ENCODE data around the gene MYOZ3.

MYOZ3 gene

DNA sequence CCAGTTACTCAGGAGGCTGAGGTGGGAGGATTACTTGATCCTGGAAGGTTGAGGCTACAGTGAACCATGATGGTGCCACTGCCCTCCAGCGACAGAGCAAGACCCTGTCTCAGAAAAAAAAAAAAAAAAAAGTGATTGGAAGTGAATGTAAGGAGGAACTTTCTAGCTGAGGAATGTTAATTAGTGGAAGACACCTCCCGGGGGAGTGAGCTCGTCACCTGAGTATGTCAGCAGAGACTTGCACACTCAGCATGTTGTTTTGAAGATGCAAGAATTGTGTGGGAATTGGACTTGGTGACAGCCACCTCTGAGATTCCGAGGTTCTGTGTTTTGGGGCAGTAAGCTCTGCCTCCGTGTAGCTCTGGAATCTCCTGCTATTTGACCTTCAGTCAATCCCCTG is 17.0 kb upstream of the MYOZ3 start:
- DNase-seq: no peak

GRCh38 chr5:150644514-150644913 is 16.5 kb upstream of the MYOZ3 start:
- DNase-seq: no peak

DNA sequence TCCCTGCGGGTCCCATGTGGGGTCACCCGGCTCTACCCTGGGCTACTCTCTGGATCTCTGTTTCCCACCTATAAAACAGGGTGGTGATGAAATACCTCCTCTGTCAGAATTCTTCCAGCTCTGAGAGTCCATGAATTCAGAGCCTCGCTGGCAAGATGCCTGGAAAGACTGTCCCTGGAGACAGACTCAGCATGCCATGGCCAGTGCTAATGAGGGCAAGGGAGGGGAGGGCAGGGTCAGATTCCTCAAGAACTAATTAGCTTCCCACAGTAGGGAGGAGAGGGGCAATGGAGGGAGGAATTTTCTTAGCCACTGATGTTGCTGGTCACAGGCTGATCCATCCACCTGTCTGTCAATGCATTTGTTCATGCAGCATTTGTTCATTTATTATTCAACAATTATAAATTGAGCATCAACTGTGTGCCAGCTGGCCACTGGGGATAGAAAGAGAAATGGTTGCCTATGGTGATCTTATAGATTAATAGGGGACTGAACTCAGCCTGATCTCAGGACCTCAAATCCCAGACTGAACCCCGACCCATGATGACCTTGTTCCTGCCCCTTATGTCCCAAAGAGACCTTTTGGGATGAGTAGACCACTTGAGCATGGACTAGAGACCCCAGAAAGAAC is 15.9 kb upstream of the MYOZ3 start:
- no peak for DNase-seq

- no peak for DNase-seq
Observed at GRCh38 chr5:150647275-150648251, 13.5 kb upstream of the MYOZ3 start.

- no peak for DNase-seq
Observed at GRCh38 chr5:150648294-150649107, 12.6 kb upstream of the MYOZ3 start.

GRCh38 chr5:150649108-150650020 is 11.7 kb upstream of the MYOZ3 start:
- DNase-seq: no peak

DNA sequence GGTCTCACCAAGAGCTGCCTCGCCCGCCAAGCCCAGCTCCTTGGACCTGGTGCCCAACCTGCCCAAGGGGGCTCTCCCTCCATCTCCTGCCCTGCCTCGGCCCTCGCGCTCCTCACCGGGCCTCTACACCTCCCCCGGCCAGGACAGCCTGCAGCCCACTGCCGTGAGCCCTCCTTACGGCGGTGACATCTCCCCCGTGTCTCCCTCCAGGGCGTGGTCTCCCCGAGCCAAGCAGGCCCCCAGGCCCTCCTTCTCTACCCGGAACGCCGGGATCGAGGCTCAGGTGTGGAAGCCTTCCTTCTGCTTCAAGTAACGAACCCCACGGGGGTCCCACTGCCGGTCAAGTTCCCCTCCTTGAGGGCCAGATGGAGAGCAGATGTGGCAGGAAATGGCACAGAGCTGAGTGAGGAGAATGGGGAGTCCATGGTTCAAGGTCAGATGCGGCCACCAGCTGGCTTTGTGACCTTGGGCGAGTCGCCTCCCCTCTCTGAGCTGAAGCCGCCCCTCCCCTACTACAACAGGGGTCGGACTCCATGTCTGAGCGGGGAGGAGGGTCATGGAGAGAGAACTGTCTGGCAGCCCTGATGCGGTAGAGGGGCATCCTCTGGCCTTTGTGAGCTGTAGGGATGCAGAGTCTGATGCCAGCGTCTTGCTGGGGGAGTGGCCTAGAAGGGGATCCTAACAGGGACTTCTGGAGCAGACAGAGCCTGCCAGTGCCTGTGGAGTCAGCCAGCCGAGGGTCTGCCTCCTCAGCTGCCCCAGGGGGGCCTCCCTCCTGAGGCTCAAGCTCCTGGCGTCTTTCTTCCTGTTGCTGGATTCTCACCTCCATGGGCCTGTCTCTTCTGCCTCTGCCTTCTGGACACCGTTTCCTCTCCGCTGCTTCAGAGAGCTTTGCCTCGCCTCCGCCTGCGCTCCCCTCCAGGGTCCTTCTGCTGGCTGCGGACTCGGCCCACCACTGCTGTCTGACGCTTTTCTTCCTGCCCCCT is 10.7 kb upstream of the MYOZ3 start:
- DNase-seq: no peak

DNA sequence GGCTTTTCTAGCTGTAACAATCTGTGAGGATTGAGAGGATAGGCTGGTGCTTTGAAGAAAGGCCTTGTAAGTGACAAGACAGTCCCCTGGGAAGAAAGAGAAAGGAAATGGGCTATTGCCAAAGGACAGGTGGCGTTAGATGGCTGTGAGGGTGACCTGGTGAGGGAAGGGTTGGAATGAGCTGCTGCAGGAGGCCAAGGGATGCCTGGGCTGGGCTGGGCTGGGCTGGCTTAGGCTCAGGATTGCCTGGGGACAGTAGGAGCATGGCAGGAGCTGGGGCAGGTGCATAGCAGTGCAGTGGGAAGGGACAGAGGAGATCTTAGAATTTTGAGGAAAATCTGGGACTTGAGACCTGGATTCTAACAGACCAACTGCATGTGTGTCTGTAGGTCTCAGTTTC is 9.7 kb upstream of the MYOZ3 start:
- DNase-seq: no peak

DNA sequence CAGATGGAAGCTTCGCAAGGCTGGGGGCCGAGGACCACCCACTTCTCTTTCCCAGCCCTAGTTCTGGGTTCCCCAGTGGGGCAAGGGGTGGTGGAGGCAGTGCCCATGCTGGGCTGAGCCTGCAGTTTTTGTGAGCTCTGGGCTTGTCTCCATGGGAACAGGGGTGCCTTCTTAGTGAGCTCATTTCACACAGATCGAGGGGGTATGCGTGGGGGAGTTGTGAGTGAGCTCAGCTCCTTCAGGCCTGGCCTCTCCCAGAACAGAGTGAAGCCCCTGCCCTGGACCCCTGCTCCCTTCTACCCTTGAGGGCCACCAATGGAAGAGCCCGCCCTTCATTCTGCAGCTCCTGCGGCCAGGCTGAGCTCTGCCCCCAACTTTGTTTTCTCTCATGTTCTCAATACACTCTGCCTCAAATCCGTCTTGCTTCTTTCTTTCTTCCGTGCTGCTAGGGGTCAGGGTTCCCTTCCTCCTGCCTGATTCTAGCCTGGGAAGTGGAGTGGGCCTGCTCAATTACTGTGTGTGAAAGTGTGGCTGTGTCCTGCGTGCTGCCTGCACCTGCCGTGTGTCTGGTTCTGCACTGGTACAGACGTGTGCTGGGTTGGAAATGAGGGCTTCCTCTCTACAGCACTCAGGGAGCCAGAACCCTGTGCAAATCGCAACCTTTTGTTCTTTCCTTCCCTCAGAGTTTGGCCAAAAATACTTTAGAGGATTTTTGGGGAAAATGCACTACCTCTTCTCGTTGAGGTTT is 9.0 kb upstream of the MYOZ3 start:
- DNase-seq: no peak

GRCh38 chr5:150653145-150653761 is 7.8 kb upstream of the MYOZ3 start:
- no peak for DNase-seq

GRCh38 chr5:150653762-150654556 is 7.1 kb upstream of the MYOZ3 start:
- DNase-seq: no peak

GRCh38 chr5:150655221-150655620 is 5.8 kb upstream of the MYOZ3 start:
- no peak for DNase-seq

DNA sequence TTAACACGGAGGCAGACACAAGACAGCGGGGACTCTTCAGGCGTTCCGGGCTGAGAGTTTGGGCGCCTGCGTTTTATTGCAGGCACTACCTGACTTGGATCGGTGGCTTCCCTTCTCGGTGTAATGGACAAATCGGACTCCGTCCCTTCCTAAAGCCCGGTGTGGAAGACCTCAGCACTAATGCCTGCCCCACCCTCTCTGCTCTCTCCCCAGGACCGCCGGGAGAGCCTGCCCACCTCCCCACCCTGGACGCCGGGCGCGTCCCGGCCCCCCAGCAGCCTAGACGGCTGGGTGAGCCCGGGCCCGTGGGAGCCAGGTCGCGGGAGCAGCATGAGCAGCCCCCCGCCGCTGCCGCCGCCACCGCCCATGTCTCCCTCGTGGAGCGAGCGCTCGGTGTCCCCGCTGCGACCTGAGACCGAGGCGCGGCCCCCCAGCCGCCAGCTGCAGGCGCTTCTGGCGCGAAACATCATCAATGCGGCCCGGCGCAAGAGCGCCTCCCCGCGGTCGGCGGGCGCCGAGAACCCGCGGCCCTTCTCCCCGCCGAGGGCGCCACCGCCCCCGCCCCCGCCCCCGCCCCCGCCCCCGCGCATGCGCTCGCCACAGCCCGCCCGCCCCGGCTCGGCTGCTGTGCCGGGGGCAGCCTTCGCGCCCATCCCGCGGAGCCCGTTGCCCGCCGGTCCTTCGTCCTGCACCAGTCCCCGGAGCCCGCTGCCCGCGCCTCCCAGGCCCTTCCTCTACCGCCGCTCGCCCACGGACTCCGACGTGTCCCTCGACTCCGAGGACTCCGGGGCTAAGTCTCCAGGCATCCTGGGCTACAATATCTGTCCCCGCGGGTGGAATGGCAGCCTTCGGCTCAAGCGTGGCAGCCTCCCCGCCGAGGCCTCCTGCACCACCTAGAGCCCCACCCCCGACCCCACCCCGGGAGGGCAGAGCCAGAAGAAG is 4.6 kb upstream of the MYOZ3 start:
- DNase-seq: peak; percentile 79

- no peak for DNase-seq
Observed at GRCh38 chr5:150658121-150658520, 2.9 kb upstream of the MYOZ3 start.

- DNase-seq: no peak
Observed at GRCh38 chr5:150658699-150659265, 2.3 kb upstream of the MYOZ3 start.

DNA sequence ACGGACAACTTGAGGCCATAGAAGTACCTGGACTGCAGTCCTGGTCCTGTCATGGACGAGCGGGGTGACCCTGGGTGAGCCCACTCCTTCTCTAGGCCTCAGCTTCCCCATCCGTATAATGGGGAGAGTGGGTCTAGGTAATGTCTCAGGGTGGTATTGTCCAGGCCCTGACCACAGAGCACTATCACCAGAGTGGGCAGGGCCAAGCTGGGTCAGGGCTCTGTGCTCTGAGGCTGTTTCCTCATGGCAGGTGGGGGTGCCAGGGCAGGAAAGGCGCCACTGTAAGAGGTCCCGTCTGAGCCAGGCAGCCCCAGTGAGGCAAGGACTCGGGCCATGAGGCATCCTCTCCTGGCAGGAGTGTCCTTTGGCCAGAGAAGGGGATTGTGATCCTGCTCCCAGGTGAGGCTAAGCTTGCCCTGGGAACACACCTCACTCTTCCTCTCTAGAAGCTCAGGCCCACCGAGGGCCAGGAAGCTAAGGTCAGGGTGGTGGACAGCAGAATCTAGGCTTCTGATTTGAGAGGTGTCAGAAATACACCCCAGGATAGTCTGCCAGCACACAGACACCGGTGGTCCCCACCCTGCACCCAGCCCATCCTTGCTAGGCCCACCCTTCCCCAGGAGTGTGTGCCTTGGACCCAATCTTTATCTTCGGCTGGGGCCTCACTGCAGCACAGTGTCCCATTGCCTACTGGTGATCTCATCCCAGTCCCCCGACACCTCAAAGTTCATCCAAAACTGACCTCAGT is 1.5 kb upstream of the MYOZ3 start:
- DNase-seq: no peak

Data from activated CD8-positive, alpha-beta memory T cell treated with anti-CD3 and anti-CD28 coated beads, Interleukin-2, amount 50 U/mL, for 4 hours (primary cell).